Mucosa of stomach (tissue), 1 donor: ENCODE data around the gene CD207.

ENCODE experiments used
- H3K27me3 ChIP-seq: one replicate; pipeline ENCODE4 v1.7.0; 2013; ENCODE audit warnings: mild to moderate bottlenecking, low read length; ENCODE audit not compliant: control insufficient read depth, insufficient read depth
- H3K36me3 ChIP-seq: one replicate; pipeline ENCODE4 v1.7.0; 2013; ENCODE audit warnings: low read length; ENCODE audit not compliant: control insufficient read depth, insufficient read depth
- H3K4me1 ChIP-seq: one replicate; pipeline ENCODE4 v1.7.0; 2013; ENCODE audit warnings: mild to moderate bottlenecking, low read length; ENCODE audit not compliant: control insufficient read depth, insufficient read depth
- H3K4me3 ChIP-seq: one replicate; pipeline ENCODE4 v1.7.0; 2013; ENCODE audit warnings: low read length
- H3K9ac ChIP-seq: one replicate; pipeline ENCODE4 v1.7.0; 2013; ENCODE audit warnings: mild to moderate bottlenecking, low read length, moderate library complexity
- H3K9me3 ChIP-seq: one replicate; pipeline ENCODE4 v1.7.0; 2013; ENCODE audit warnings: mild to moderate bottlenecking, low read length, moderate library complexity; ENCODE audit not compliant: control insufficient read depth
- donor health status: Pancreatic carcinoma.

The CD207 gene

GRCh38 chr2:70827388-70827787, 8.2 kb downstream of the CD207 start:
- H3K9ac ChIP-seq, result no peak overlapping the region
- H3K9me3 ChIP-seq, result no peaks in the 10 kb centered on the region
- H3K4me3 ChIP-seq, result no peak overlapping the region
- no peaks in the 10 kb centered on the region for H3K36me3 ChIP-seq
- H3K27me3 ChIP-seq, result no peaks in the 10 kb centered on the region
- H3K4me1 ChIP-seq, result no peaks in the 10 kb centered on the region

GRCh38 chr2:70826696-70827350, 8.8 kb downstream of the CD207 start:
- Histone ChIP-seq H3K4me1 (no peaks in the 10 kb centered on the region), H3K9me3 (no peaks in the 10 kb centered on the region), H3K9ac (no peak overlapping the region), H3K36me3 (no peaks in the 10 kb centered on the region), H3K4me3 (no peak overlapping the region), H3K27me3 (no peaks in the 10 kb centered on the region)

- Histone ChIP-seq H3K9me3 (no peaks in the 10 kb centered on the region), H3K4me3 (no peak overlapping the region), H3K27me3 (peaks cover 9% of the 10 kb centered on the region)
These were observed 12.4 kb downstream of the CD207 start for GRCh38 chr2:70823249-70823648.

GRCh38 chr2:70822843-70823242, 12.8 kb downstream of the CD207 start:
- H3K9me3 ChIP-seq, result no peaks in the 10 kb centered on the region
- H3K4me3 ChIP-seq, result no peak overlapping the region
- H3K27me3 ChIP-seq, result peaks cover 9% of the 10 kb centered on the region
- no peaks in the 10 kb centered on the region for H3K36me3 ChIP-seq
- H3K9ac ChIP-seq, result no peak overlapping the region
- H3K4me1 ChIP-seq, result no peaks in the 10 kb centered on the region

More at GRCh38 chr2:70823249-70823648, 12.4 kb downstream of the CD207 start:
- no peak overlapping the region for H3K9ac ChIP-seq
- H3K36me3 ChIP-seq, result no peaks in the 10 kb centered on the region
- H3K4me1 ChIP-seq, result no peaks in the 10 kb centered on the region

- Histone ChIP-seq H3K27me3 (peaks cover 9% of the 10 kb centered on the region), H3K36me3 (no peaks in the 10 kb centered on the region), H3K4me3 (no peak within 1 kb of the TSS), H3K9me3 (no peaks in the 10 kb centered on the region), H3K9ac (no peak within 1 kb of the TSS), H3K4me1 (no peaks in the 10 kb centered on the region)
These were observed 15.1 kb downstream of the CD207 start, which contains the start of gene CLEC4F for GRCh38 chr2:70820499-70820898. Gene CLEC4F, minus strand, starts transcription at chr2:70820599. Its CDS starts 76 bp downstream, at chr2:70820523.

- H3K9me3 ChIP-seq, result no peaks in the 10 kb centered on the region
- H3K9ac ChIP-seq, result no peak overlapping the region
- H3K4me1 ChIP-seq, result no peaks in the 10 kb centered on the region
- no peak overlapping the region for H3K4me3 ChIP-seq
- H3K36me3 ChIP-seq, result no peaks in the 10 kb centered on the region
- peaks cover 9% of the 10 kb centered on the region for H3K27me3 ChIP-seq
These were observed 18.2 kb downstream of the CD207 start for GRCh38 chr2:70817284-70817954.

GRCh38 chr2:70816726-70817125, 18.9 kb downstream of the CD207 start:
- H3K9ac ChIP-seq, result no peak overlapping the region
- peaks cover 9% of the 10 kb centered on the region for H3K27me3 ChIP-seq
- H3K4me3 ChIP-seq, result no peak overlapping the region
- H3K36me3 ChIP-seq, result no peaks in the 10 kb centered on the region
- no peaks in the 10 kb centered on the region for H3K9me3 ChIP-seq
- H3K4me1 ChIP-seq, result no peaks in the 10 kb centered on the region

GRCh38 chr2:70808983-70809958, 26.3 kb downstream of the CD207 start:
- Histone ChIP-seq H3K36me3 (no peaks in the 10 kb centered on the region), H3K4me1 (no peaks in the 10 kb centered on the region), H3K4me3 (no peak overlapping the region), H3K27me3 (peaks cover 3% of the 10 kb centered on the region), H3K9ac (no peak overlapping the region), H3K9me3 (no peaks in the 10 kb centered on the region)

- Histone ChIP-seq H3K36me3 (no peaks in the 10 kb centered on the region), H3K4me3 (no peak overlapping the region), H3K9me3 (no peaks in the 10 kb centered on the region), H3K9ac (no peak overlapping the region), H3K27me3 (peaks cover 3% of the 10 kb centered on the region), H3K4me1 (no peaks in the 10 kb centered on the region)
These were observed 27.8 kb downstream of the CD207 start for GRCh38 chr2:70807828-70808118.

GRCh38 chr2:70807102-70807827, 28.4 kb downstream of the CD207 start:
- Histone ChIP-seq H3K9ac (no peak overlapping the region), H3K27me3 (peaks cover 3% of the 10 kb centered on the region), H3K36me3 (no peaks in the 10 kb centered on the region), H3K4me1 (no peaks in the 10 kb centered on the region), H3K9me3 (no peaks in the 10 kb centered on the region), H3K4me3 (no peak overlapping the region)

- no peak overlapping the region for H3K4me3 ChIP-seq
- no peaks in the 10 kb centered on the region for H3K9me3 ChIP-seq
- peaks cover 3% of the 10 kb centered on the region for H3K27me3 ChIP-seq
- no peaks in the 10 kb centered on the region for H3K36me3 ChIP-seq
- H3K4me1 ChIP-seq, result no peaks in the 10 kb centered on the region
- H3K9ac ChIP-seq, result no peak overlapping the region
These were observed 29.0 kb downstream of the CD207 start for GRCh38 chr2:70806620-70807019.
